Activated CD8-positive, alpha-beta T cell treated with anti-CD3 and anti-CD28 coated beads for 36 hours (primary cell): ENCODE measurements around the gene EPAS1. TPM values are rescaled to one million over a fixed set of nuclear protein-coding genes. Genes with fewer than 3 reads are reported as not detected.

Experiments
- ATAC-seq: fragments of 200-7000 bp; cut with Tn5 transposase; one replicate; pipeline ENCODE4 v1.10.0; 2021; ENCODE audit warnings: mild to moderate bottlenecking, moderate library complexity
- CTCF ChIA-PET: fragments of 350-600 bp; sonication (Branson Sonifier 250); formaldehyde crosslinking; loops from one replicate; lab custom pipeline; 2021; ENCODE audit warnings: antibody characterized with exemption; lab: Charles Lee
- POLR2A ChIA-PET: fragments of 350-600 bp; sonication (Branson Sonifier 250); formaldehyde crosslinking; loops from one replicate; lab custom pipeline; 2021; ENCODE audit warnings: antibody characterized with exemption; lab: Charles Lee
- DNase-seq: peaks from one replicate; pipeline ENCODE4 v3.0.0-alpha.2; 2020
- H3K27ac Mint-ChIP-seq: one replicate; pipeline ENCODE4 v1.8.0; 2021; ENCODE audit warnings: mild to moderate bottlenecking, mixed read lengths
- H3K27me3 Mint-ChIP-seq: one replicate; pipeline ENCODE4 v1.8.0; 2021; ENCODE audit warnings: mixed read lengths
- H3K36me3 Mint-ChIP-seq: one replicate; pipeline ENCODE4 v1.8.0; 2021; ENCODE audit warnings: low read depth, mixed read lengths
- H3K4me1 Mint-ChIP-seq: one replicate; pipeline ENCODE4 v1.8.0; 2021; ENCODE audit warnings: low read depth, mixed read lengths
- H3K4me3 Mint-ChIP-seq: one replicate; pipeline ENCODE4 v1.8.0; 2021; ENCODE audit warnings: mild to moderate bottlenecking, moderate library complexity, mixed read lengths
- H3K9me3 Mint-ChIP-seq: one replicate; pipeline ENCODE4 v1.8.0; 2021; ENCODE audit warnings: mixed read lengths
- CTCF ChIP-seq: fragments of 200-600 bp; IDR thresholded peaks from one replicate; pipeline ENCODE4 v1.8.0; 2022; ENCODE audit warnings: antibody characterized with exemption, mild to moderate bottlenecking
- intact Hi-C: fragments of 100-400 bp; cut with micrococcal nuclease; formaldehyde crosslinking; loops from one replicate; pipeline ENCODE4 v1.10.0; 2022
- total RNA-seq, 2 experiments: library from RNA; stranded (reverse); gene quantifications; one replicate each; pipeline ENCODE4 v1.2.3, GENCODE V29; 2021

The EPAS1 gene
- 10 to 100 TPM in 1 of 2 experiments, 1 to 10 TPM in 1; 8.3 to 12.2 TPM for total RNA-seq

GRCh38 chr2:46296840-46297545 is at the start of gene EPAS1:
Gene EPAS1 (plus strand): TSS chr2:46297407. CDS start chr2:46297912, 505 bp downstream.
- ATAC-seq (peak; percentile 91), DNase-seq (peak; percentile 86)
- H3K27me3 Mint-ChIP-seq, result peaks cover 50% of the 10 kb centered on the region
- no peak for TF ChIP-seq CTCF
- peak within 1 kb of the TSS; percentile 77 for H3K4me3 Mint-ChIP-seq
- CTCF ChIA-PET, result interaction anchor here (1.1 to 1.6 kb wide), 2 partner anchors 232 to 298 kb away, joined by 3 read pairs; no protein-coding TSS in a partner anchor
- no peaks in the 10 kb centered on the region for H3K9me3 Mint-ChIP-seq
- POLR2A ChIA-PET, result no interaction called here
- intact Hi-C loops, result no loop called here
- H3K27ac Mint-ChIP-seq, result peak within 1 kb of the TSS; percentile 11
- H3K36me3 Mint-ChIP-seq, result no peaks in the 10 kb centered on the region
- H3K4me1 Mint-ChIP-seq, result peaks cover 20% of the 10 kb centered on the region

- ChIA-PET POLR2A (no interaction called here), CTCF (interaction anchor here (1.5 kb wide), 1 partner anchor 185 kb away, joined by 3 read pairs; no protein-coding TSS in a partner anchor)
- TF ChIP-seq CTCF, result no peak
- Mint-ChIP-seq H3K36me3 (no peaks in the 10 kb centered on the region), H3K27ac (no peak overlapping the region), H3K4me3 (no peak overlapping the region), H3K9me3 (no peaks in the 10 kb centered on the region), H3K27me3 (no peaks in the 10 kb centered on the region), H3K4me1 (no peaks in the 10 kb centered on the region)
- DNase-seq (no peak), ATAC-seq (no peak)
- intact Hi-C loops, result no loop called here
Measured at GRCh38 chr2:46248171-46248570, 49.0 kb upstream of the EPAS1 start.

GRCh38 chr2:46249654-46250053 is 47.6 kb upstream of the EPAS1 start:
- intact Hi-C loops, result no loop called here
- CTCF ChIA-PET, result interaction anchor here (0.8 to 1.6 kb wide), 2 partner anchors 9 to 187 kb away, joined by 3 to 4 read pairs; no protein-coding TSS in a partner anchor
- no peak overlapping the region for H3K4me3 Mint-ChIP-seq
- no peaks in the 10 kb centered on the region for H3K27me3 Mint-ChIP-seq
- ATAC-seq (no peak), DNase-seq (no peak)
- H3K9me3 Mint-ChIP-seq, result no peaks in the 10 kb centered on the region
- no peak overlapping the region for H3K27ac Mint-ChIP-seq
- POLR2A ChIA-PET, result no interaction called here
- no peaks in the 10 kb centered on the region for H3K4me1 Mint-ChIP-seq
- H3K36me3 Mint-ChIP-seq, result no peaks in the 10 kb centered on the region
- no peak for TF ChIP-seq CTCF

GRCh38 chr2:46252891-46253659 is 44.1 kb upstream of the EPAS1 start:
- intact Hi-C loops, result no loop called here
- ChIA-PET POLR2A (no interaction called here), CTCF (interaction anchor here (3.5 kb wide), 1 partner anchor 190 kb away, joined by 9 read pairs; no protein-coding TSS in a partner anchor)
- TF ChIP-seq CTCF, result no peak
- Mint-ChIP-seq H3K36me3 (no peaks in the 10 kb centered on the region), H3K4me1 (peaks cover 1% of the 10 kb centered on the region), H3K4me3 (no peak overlapping the region), H3K9me3 (no peaks in the 10 kb centered on the region), H3K27me3 (no peaks in the 10 kb centered on the region), H3K27ac (no peak overlapping the region)
- DNase-seq (no peak), ATAC-seq (no peak)

- ATAC-seq, result no peak
Measured at GRCh38 chr2:46254474-46254873, 42.7 kb upstream of the EPAS1 start.

More at GRCh38 chr2:46254474-46254873, 42.7 kb upstream of the EPAS1 start:
- H3K27ac Mint-ChIP-seq, result no peak overlapping the region
- H3K4me3 Mint-ChIP-seq, result no peak overlapping the region
- no peak for TF ChIP-seq CTCF
- DNase-seq, result no peak
- no peaks in the 10 kb centered on the region for H3K9me3 Mint-ChIP-seq
- H3K4me1 Mint-ChIP-seq, result peaks cover 1% of the 10 kb centered on the region
- H3K36me3 Mint-ChIP-seq, result no peaks in the 10 kb centered on the region
- POLR2A ChIA-PET, result no interaction called here
- H3K27me3 Mint-ChIP-seq, result no peaks in the 10 kb centered on the region
- CTCF ChIA-PET, result no interaction called here
- intact Hi-C loops, result no loop called here
